ENCODE measurements around the gene TMEM243. TPM values are rescaled to one million over a fixed set of nuclear protein-coding genes. Genes with fewer than 3 reads are reported as not detected.

Gene TMEM243
- total RNA-seq, 2 donors from 2014 or later: 41.4 to 85.5 TPM

GRCh38 chr7:87152112-87152896, 67.2 kb downstream of the TMEM243 start, which contains the start of gene DMTF1:
TSS of gene DMTF1 (plus strand) at chr7:87152453. CDS start at chr7:87164942, 12,489 bp downstream.
- peak within 1 kb of the TSS; percentile 97 to 99 for H3K27ac Mint-ChIP-seq
- H3K9me3 Mint-ChIP-seq: no peaks in the 10 kb centered on the region
- peaks cover 19 to 28% of the 10 kb centered on the region in 2 donors for H3K36me3 Mint-ChIP-seq
- DNase-seq (ENCODE audit: low spot score in 2 of 2) (peak; percentile 81 to 93), ATAC-seq (peak; percentile 88 to 91)

- ATAC-seq: peak in 1 of 2 donors; percentile 59
- peak overlapping the region; percentile 97 to 99 for H3K27ac Mint-ChIP-seq
- DNase-seq (ENCODE audit: low spot score in 2 of 2): no peak
- peaks cover 19 to 23% of the 10 kb centered on the region in 2 donors for H3K36me3 Mint-ChIP-seq
- no peaks in the 10 kb centered on the region for H3K9me3 Mint-ChIP-seq
Measured at GRCh38 chr7:87151729-87152111, 67.8 kb downstream of the TMEM243 start.

- Mint-ChIP-seq H3K9me3 (no peaks in the 10 kb centered on the region), H3K27ac (peak overlapping the region; percentile 97 to 99), H3K36me3 (peaks cover 19 to 22% of the 10 kb centered on the region in 2 donors)
- ATAC-seq (no peak), DNase-seq (ENCODE audit: low spot score in 2 of 2) (no peak)
Measured at GRCh38 chr7:87151002-87151728, 68.4 kb downstream of the TMEM243 start.

- H3K9me3 Mint-ChIP-seq: no peaks in the 10 kb centered on the region
- H3K27ac Mint-ChIP-seq: no peak overlapping the region
- DNase-seq (ENCODE audit: low spot score in 2 of 2) (no peak), ATAC-seq (no peak)
- peaks cover 8 to 15% of the 10 kb centered on the region in 2 donors for H3K36me3 Mint-ChIP-seq
Measured at GRCh38 chr7:87148332-87148955, 71.1 kb downstream of the TMEM243 start.

GRCh38 chr7:87147500-87147899, 72.0 kb downstream of the TMEM243 start:
- DNase-seq (ENCODE audit: low spot score in 2 of 2) (no peak), ATAC-seq (no peak)
- peaks cover 0 to 8% of the 10 kb centered on the region in 2 donors for H3K36me3 Mint-ChIP-seq
- no peaks in the 10 kb centered on the region for H3K9me3 Mint-ChIP-seq
- no peak overlapping the region for H3K27ac Mint-ChIP-seq

- no peaks in the 10 kb centered on the region for H3K9me3 Mint-ChIP-seq
- H3K27ac Mint-ChIP-seq: no peak overlapping the region
- DNase-seq (ENCODE audit: low spot score in 2 of 2): peak in 1 of 2 donors; percentile 54
- peaks cover 0 to 4% of the 10 kb centered on the region in 2 donors for H3K36me3 Mint-ChIP-seq
- no peak for ATAC-seq
Measured at GRCh38 chr7:87146740-87147386, 72.7 kb downstream of the TMEM243 start.

Other genes with a start within 250 kb of the TMEM243 start
- gene ELAPOR2, start 160.1 kb downstream of the TMEM243 start, total RNA-seq: 1 to 10 TPM; 2.3 to 4.1 TPM
- gene DMTF1, start 67.3 kb downstream of the TMEM243 start, total RNA-seq: 100 to 1,000 TPM in 1 of 2 donors, 10 to 100 TPM in 1; 85.1 to 106 TPM
- 1 to 10 TPM; 7.5 to 9.5 TPM for gene CROT, start 125.9 kb upstream of the TMEM243 start, total RNA-seq

Measured in activated naive CD4-positive, alpha-beta T cell treated with anti-CD3 and anti-CD28 coated beads, Interleukin-2, amount 50 U/mL, for 72 hours (primary cell).